ENCODE results near the gene WASF2. TPM values are rescaled to one million over a fixed set of nuclear protein-coding genes. Genes with fewer than 3 reads are reported as not detected.

The WASF2 gene
- total and polyA plus RNA-seq, 2 of the 4 experiments (the other 2 are of a cell fraction): 7.9 to 45.4 TPM

DNA sequence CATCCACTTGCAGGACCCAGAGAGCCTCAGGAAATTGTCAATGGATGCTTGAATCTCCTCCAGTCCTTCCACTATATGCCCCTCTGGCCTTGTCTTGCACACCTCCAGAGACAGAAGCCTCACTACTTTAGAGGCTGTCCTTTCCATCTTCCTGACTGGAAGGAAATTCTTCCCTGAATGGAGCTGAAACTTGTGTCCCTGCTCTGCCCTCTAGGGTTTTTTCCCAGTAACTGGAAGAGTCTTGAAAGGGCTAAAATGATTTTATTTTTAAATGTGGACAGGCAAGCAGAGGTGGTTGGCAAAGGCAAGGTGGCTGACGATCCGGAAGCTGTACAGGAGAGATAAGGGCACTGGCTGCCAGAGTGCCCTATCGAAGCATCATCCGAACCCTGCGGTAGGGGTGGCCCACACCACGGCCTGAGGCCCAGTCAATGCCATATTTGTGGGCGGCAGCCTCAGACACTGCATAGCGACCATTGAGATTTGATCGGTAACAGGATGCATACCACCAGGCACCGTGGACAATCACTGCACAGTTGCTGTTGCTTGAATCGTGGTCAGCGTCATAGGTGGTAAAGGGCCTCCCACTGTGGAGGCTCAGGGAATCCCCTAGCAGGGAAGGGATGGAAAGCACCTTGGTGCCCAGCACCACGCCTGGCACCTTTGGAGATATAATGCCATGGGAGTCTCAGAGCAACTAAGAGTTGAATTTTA lies 120.9 kb downstream of the WASF2 start:
- Histone ChIP-seq H2BK5ac (ENCODE audit: low read depth, low read length, poor library complexity, severe bottlenecking) (no peak overlapping the region), H3K79me1 (ENCODE audit: low read depth in 1 of 2, low read length in 2 of 2) (peaks cover 6 to 24% of the 10 kb centered on the region in 2 experiments; a peak in 3 of 4 replicates), H3K4ac (ENCODE audit: low read depth, low read length) (no peak overlapping the region), H3K9ac (ENCODE audit: low read depth, low read length) (no peak overlapping the region), H3K14ac (replicated peaks; ENCODE audit: low read depth, low read length) (no peak overlapping the region), H4K5ac (ENCODE audit: low read depth, low read length) (no peak overlapping the region), H2AFZ (replicated peaks; ENCODE audit: low read length, poor library complexity) (no peak overlapping the region), H2BK15ac (ENCODE audit: low read depth, low read length) (no peak overlapping the region), H3K23ac (ENCODE audit: low read depth, low read length) (no peak overlapping the region), H3K9me1 (ENCODE audit: insufficient read depth, low read length) (peaks cover 18% of the 10 kb centered on the region), H4K91ac (ENCODE audit: insufficient read depth, low read depth, low read length) (no peak overlapping the region), H4K20me1 (ENCODE audit: insufficient read depth, low read length) (peaks cover 2% of the 10 kb centered on the region; the same call in 1 of the 2 replicates), H3K27ac (ENCODE audit: insufficient read depth, low read length) (no peak overlapping the region), H4K8ac (ENCODE audit: low read depth in 2 of 2, low read length in 2 of 2) (no peak overlapping the region), H2BK120ac (ENCODE audit: low read depth, low read length) (no peak overlapping the region), H2BK20ac (ENCODE audit: low read depth, low read length) (no peak overlapping the region), H3K9me3 (ENCODE audit: control insufficient read depth, insufficient read depth, low read length) (no peaks in the 10 kb centered on the region), H3K27me3 (ENCODE audit: control insufficient read depth, insufficient read depth, low read length) (peaks cover 3% of the 10 kb centered on the region), H3K56ac (ENCODE audit: extremely low read depth, insufficient read depth, low read length) (no peak overlapping the region), H3K4me2 (ENCODE audit: low read depth, low read length) (no peak overlapping the region), H3K4me1 (ENCODE audit: control insufficient read depth, insufficient read depth, low read length) (peaks cover 11% of the 10 kb centered on the region), H3K4me3 (ENCODE audit: insufficient read depth, low read depth, low read length) (no peak overlapping the region), H2AK5ac (ENCODE audit: low read depth, low read length) (no peak overlapping the region), H2AK9ac (replicated peaks; ENCODE audit: low read depth, low read length, poor library complexity) (no peak overlapping the region), H3K36me3 (ENCODE audit: control insufficient read depth, insufficient read depth, low read length) (0 out of 2 replicates have a peak, but pooled peaks cover 2% of the 10 kb centered on the region), H3K18ac (ENCODE audit: low read depth, low read length) (no peak overlapping the region)
- ATAC-seq (ENCODE audit: low read depth) (no peak), DNase-seq (peak; percentile 40)
- TF ChIP-seq SMC3 (IDR thresholded peaks at IDR 0.05; ENCODE audit: low read depth, low read length) (peak; percentile 35; the same call in 1 of the 2 replicates), BHLHE40 (IDR thresholded peaks at IDR 0.05; ENCODE audit: low read depth, low read length) (no peak), RCOR1 (IDR thresholded peaks at IDR 0.05; ENCODE audit: insufficient replicate concordance, low read length) (no peak), POLR2A (IDR thresholded peaks at IDR 0.05; ENCODE audit: low read depth, low read length) (no peak), RAD21 (IDR thresholded peaks at IDR 0.05; ENCODE audit: low read length) (peak; percentile 39; the same call in 1 of the 2 replicates)
- TF ChIP-seq, protein P1, sequence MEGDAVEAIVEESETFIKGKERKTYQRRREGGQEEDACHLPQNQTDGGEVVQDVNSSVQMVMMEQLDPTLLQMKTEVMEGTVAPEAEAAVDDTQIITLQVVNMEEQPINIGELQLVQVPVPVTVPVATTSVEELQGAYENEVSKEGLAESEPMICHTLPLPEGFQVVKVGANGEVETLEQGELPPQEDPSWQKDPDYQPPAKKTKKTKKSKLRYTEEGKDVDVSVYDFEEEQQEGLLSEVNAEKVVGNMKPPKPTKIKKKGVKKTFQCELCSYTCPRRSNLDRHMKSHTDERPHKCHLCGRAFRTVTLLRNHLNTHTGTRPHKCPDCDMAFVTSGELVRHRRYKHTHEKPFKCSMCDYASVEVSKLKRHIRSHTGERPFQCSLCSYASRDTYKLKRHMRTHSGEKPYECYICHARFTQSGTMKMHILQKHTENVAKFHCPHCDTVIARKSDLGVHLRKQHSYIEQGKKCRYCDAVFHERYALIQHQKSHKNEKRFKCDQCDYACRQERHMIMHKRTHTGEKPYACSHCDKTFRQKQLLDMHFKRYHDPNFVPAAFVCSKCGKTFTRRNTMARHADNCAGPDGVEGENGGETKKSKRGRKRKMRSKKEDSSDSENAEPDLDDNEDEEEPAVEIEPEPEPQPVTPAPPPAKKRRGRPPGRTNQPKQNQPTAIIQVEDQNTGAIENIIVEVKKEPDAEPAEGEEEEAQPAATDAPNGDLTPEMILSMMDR (conservative IDR thresholded peaks at IDR 0.05; ENCODE audit: low read depth, low read length): peak; percentile 45
- ChIA-PET CTCF (interaction anchor here (1.1 kb wide), 1 partner anchor 19 kb away, joined by 3 read pairs; no protein-coding TSS in a partner anchor), POLR2A (ENCODE audit: unreplicated experiment) (no interaction called here)
- in situ Hi-C loops (cut with MboI; ENCODE audit: low sequenced_read_pairs) (no loop called here), dilution Hi-C loops (cut with HindIII; ENCODE audit: low sequenced_read_pairs, unreplicated experiment) (no loop called here), intact Hi-C loops (cut with micrococcal nuclease) (no loop called here)
- BruUV-seq (replicated peaks): no TSS peak
- 88% methylated on average over 13 of the region's 13 CpGs; no CpG with 5 or more reads in 1 of the 2 experiments for WGBS, 2 experiments (ENCODE audit: extremely low coverage in 2 of 2, insufficient read length in 1 of 2)
